GM12864 (cell line): ENCODE results near the gene CTU1.

ENCODE experiments used
- DNase-seq: peaks from one replicate; pipeline ENCODE4 v3.0.0-alpha.2; 2011; ENCODE audit warnings: low read depth
- H3K4me3 ChIP-seq: 2 replicates; pipeline ENCODE4 v1.5.1; 2011; ENCODE audit warnings: mild to moderate bottlenecking, low read depth, low read length, control low read depth
- TF ChIP-seq, protein P1 (sequence below): IDR thresholded peaks from 2 replicates; pipeline ENCODE4 v1.5.1; 2011; ENCODE audit warnings: low read depth, mild to moderate bottlenecking, moderate library complexity, low read length, control low read depth, inconsistent platforms; ENCODE audit errors: missing control alignments

CTU1 gene

DNA sequence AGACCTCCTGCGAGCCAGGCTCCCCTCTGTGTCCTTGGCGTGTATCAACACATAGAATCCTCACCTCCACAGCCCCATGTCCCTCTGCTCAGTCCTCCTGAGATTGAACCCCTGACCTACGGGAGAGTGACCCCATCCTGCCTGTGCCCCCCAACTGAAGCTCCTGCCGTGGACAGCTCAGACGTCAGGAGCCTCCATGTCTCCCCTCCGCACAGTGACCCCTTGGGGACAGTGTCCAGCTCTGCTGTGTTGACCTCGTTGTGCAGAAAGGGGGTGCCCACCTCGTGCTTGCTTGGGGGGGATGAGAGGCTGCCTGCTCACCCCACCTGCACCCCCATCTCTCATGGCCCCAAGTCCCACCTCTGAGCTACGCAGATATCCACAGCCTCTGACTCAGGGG is 16.0 kb upstream of the CTU1 start:
- DNase-seq: no peak
- TF ChIP-seq, protein P1, sequence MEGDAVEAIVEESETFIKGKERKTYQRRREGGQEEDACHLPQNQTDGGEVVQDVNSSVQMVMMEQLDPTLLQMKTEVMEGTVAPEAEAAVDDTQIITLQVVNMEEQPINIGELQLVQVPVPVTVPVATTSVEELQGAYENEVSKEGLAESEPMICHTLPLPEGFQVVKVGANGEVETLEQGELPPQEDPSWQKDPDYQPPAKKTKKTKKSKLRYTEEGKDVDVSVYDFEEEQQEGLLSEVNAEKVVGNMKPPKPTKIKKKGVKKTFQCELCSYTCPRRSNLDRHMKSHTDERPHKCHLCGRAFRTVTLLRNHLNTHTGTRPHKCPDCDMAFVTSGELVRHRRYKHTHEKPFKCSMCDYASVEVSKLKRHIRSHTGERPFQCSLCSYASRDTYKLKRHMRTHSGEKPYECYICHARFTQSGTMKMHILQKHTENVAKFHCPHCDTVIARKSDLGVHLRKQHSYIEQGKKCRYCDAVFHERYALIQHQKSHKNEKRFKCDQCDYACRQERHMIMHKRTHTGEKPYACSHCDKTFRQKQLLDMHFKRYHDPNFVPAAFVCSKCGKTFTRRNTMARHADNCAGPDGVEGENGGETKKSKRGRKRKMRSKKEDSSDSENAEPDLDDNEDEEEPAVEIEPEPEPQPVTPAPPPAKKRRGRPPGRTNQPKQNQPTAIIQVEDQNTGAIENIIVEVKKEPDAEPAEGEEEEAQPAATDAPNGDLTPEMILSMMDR: no peak
- no peak overlapping the region for H3K4me3 ChIP-seq

GRCh38 chr19:51123802-51124201 is 15.6 kb upstream of the CTU1 start:
- TF ChIP-seq, protein P1: no peak

GRCh38 chr19:51123381-51123800 is 15.2 kb upstream of the CTU1 start:
- DNase-seq: no peak
- TF ChIP-seq, protein P1: no peak
- no peak overlapping the region for H3K4me3 ChIP-seq

More at GRCh38 chr19:51123802-51124201, 15.6 kb upstream of the CTU1 start:
- DNase-seq: no peak
- no peak overlapping the region for H3K4me3 ChIP-seq

GRCh38 chr19:51122112-51122981 is 14.1 kb upstream of the CTU1 start:
- no peak for DNase-seq
- no peak overlapping the region for H3K4me3 ChIP-seq
- TF ChIP-seq, protein P1: no peak

DNA sequence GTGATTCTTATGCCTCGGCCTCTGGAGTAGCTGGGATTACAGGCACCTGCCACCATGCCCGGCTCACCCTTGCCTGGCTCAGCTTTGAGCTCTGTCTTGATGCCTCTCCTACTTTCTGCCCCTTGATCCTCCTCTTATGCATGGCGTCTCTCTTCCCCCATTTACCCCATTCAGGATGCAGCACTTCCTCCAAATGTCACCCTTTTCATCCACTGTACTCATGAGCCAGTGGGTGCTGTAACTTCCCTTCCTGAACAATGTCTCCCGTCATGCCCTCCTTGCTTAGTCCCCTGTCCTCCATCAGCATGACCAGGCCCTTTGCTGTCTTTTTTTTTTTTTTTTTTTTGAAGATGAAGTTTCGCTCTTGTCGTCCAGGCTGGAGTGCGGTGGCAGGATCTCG is 13.0 kb upstream of the CTU1 start:
- TF ChIP-seq, protein P1: no peak
- H3K4me3 ChIP-seq: no peak overlapping the region
- DNase-seq: no peak

GRCh38 chr19:51120160-51120559 is 12.0 kb upstream of the CTU1 start:
- DNase-seq: no peak
- H3K4me3 ChIP-seq: no peak overlapping the region
- TF ChIP-seq, protein P1: no peak

GRCh38 chr19:51119611-51120010 is 11.4 kb upstream of the CTU1 start:
- TF ChIP-seq, protein P1: no peak
- H3K4me3 ChIP-seq: no peak overlapping the region
- DNase-seq: no peak
